SK-N-SH treated with all-trans-retinoic acid at 6 μM for 48 hours (cell line): ENCODE results near the gene BAX.

Experiments used
- ATAC-seq: fragments of 200-7000 bp; cut with Tn5 transposase; 3 replicates; pipeline ENCODE4 v1.9.1; 2020; ENCODE audit warnings: mild to moderate bottlenecking, moderate library complexity
- ARNTL ChIP-seq: fragments of 450-650 bp; formaldehyde crosslinking; IDR thresholded peaks from 2 replicates; pipeline ENCODE4 v1.5.0; 2020; ENCODE audit warnings: low read depth, mild to moderate bottlenecking, moderate library complexity, borderline replicate concordance
- BACH2 ChIP-seq: fragments of 250-450 bp; sonication (Bioruptor Pico); IDR thresholded peaks from 2 replicates; pipeline ENCODE4 v1.9.0; 2021; ENCODE audit warnings: mild to moderate bottlenecking, borderline replicate concordance
- CREB5 ChIP-seq: fragments of 250-450 bp; sonication (Bioruptor Pico); IDR thresholded peaks from 2 replicates; pipeline ENCODE4 v1.5.1; 2020; ENCODE audit warnings: low read depth, mild to moderate bottlenecking, moderate library complexity
- CSDC2 ChIP-seq: fragments of 250-450 bp; sonication (Bioruptor Pico); IDR thresholded peaks from 2 replicates; pipeline ENCODE4 v1.5.0; 2020; ENCODE audit warnings: mild to moderate bottlenecking, moderate library complexity
- CSRNP3 ChIP-seq: fragments of 250-450 bp; sonication (Bioruptor Pico); IDR thresholded peaks from 2 replicates; pipeline ENCODE4 v1.5.1; 2021; ENCODE audit warnings: mild to moderate bottlenecking, moderate library complexity
- ESRRG ChIP-seq: fragments of 250-450 bp; sonication (Bioruptor Pico); IDR thresholded peaks from 2 replicates; pipeline ENCODE4 v1.6.1; 2021; ENCODE audit warnings: mild to moderate bottlenecking
- GLIS3 ChIP-seq: fragments of 250-450 bp; sonication (Bioruptor Pico); IDR thresholded peaks from 2 replicates; pipeline ENCODE4 v1.5.0; 2020; ENCODE audit warnings: mild to moderate bottlenecking, moderate library complexity
- ISL1 ChIP-seq: fragments of 250-450 bp; sonication (Bioruptor Pico); IDR thresholded peaks from 2 replicates; pipeline ENCODE4 v2.1.2; 2022; ENCODE audit warnings: mild to moderate bottlenecking, moderate library complexity
- OSR1 ChIP-seq: fragments of 250-450 bp; sonication (Bioruptor Pico); IDR thresholded peaks from 2 replicates; pipeline ENCODE4 v1.8.0; 2022; ENCODE audit warnings: moderate library complexity, mild to moderate bottlenecking, inconsistent platforms
- PATZ1 ChIP-seq: fragments of 250-450 bp; sonication (Bioruptor Pico); IDR thresholded peaks from 2 replicates; pipeline ENCODE4 v1.8.0; 2020; ENCODE audit warnings: mild to moderate bottlenecking, moderate library complexity, borderline replicate concordance
- PPARA ChIP-seq: fragments of 250-450 bp; sonication (Bioruptor Pico); IDR thresholded peaks from 2 replicates; pipeline ENCODE4 v1.5.0; 2020; ENCODE audit warnings: mild to moderate bottlenecking, borderline replicate concordance
- RARB ChIP-seq: fragments of 250-450 bp; sonication (Bioruptor Pico); IDR thresholded peaks from 2 replicates; pipeline ENCODE4 v1.8.0; 2021; ENCODE audit warnings: mild to moderate bottlenecking, moderate library complexity
- SNAI2 ChIP-seq: fragments of 250-450 bp; sonication (Bioruptor Pico); IDR thresholded peaks from 2 replicates; pipeline ENCODE4 v1.5.0; 2020; ENCODE audit warnings: mild to moderate bottlenecking, moderate library complexity
- TCF4 ChIP-seq: fragments of 250-450 bp; sonication (Bioruptor Pico); IDR thresholded peaks from 2 replicates; pipeline ENCODE4 v1.8.0; 2021; ENCODE audit warnings: mild to moderate bottlenecking, moderate library complexity, borderline replicate concordance
- TOX ChIP-seq: fragments of 250-450 bp; sonication (Bioruptor Pico); IDR thresholded peaks from 2 replicates; pipeline ENCODE4 v1.8.0; 2021; ENCODE audit warnings: mild to moderate bottlenecking, moderate library complexity, borderline replicate concordance
- TSHZ2 ChIP-seq: fragments of 250-450 bp; sonication (Bioruptor Pico); IDR thresholded peaks from 2 replicates; pipeline ENCODE4 v1.5.0; 2020; ENCODE audit warnings: mild to moderate bottlenecking, moderate library complexity
- ZC3H10 ChIP-seq: fragments of 250-450 bp; sonication (Bioruptor Pico); IDR thresholded peaks from 2 replicates; pipeline ENCODE4 v1.5.1; 2021; ENCODE audit warnings: mild to moderate bottlenecking, moderate library complexity
- ZFP3 ChIP-seq: fragments of 250-450 bp; sonication (Bioruptor Pico); IDR thresholded peaks from 2 replicates; pipeline ENCODE4 v1.5.0; 2020; ENCODE audit warnings: mild to moderate bottlenecking, moderate library complexity
- ZFP30 ChIP-seq: fragments of 450-650 bp; formaldehyde crosslinking; IDR thresholded peaks from 2 replicates; pipeline ENCODE4 v1.5.0; 2022; ENCODE audit warnings: mild to moderate bottlenecking, moderate library complexity
- ZNF565 ChIP-seq: fragments of 450-650 bp; formaldehyde crosslinking; conservative IDR thresholded peaks from 2 replicates; pipeline ENCODE4 v1.5.0; 2020; ENCODE audit warnings: low read depth, mild to moderate bottlenecking, moderate library complexity
- ZNF70 ChIP-seq: fragments of 450-650 bp; formaldehyde crosslinking; IDR thresholded peaks from 2 replicates; pipeline ENCODE4 v1.5.0; 2020; ENCODE audit warnings: mild to moderate bottlenecking, moderate library complexity
- ZNF8 ChIP-seq: fragments of 450-650 bp; formaldehyde crosslinking; IDR thresholded peaks from 2 replicates; pipeline ENCODE4 v1.5.0; 2020; ENCODE audit warnings: mild to moderate bottlenecking, moderate library complexity

Gene BAX

GRCh38 chr19:48950830-48951519 is 3.7 kb upstream of the BAX start:
- TF ChIP-seq TCF4 (no peak), TOX (CRISPR knock-in tag) (no peak), PPARA (no peak), CSDC2 (CRISPR knock-in tag) (no peak), ZFP30 (CRISPR knock-in tag) (no peak), ESRRG (no peak), PATZ1 (CRISPR knock-in tag) (no peak), RARB (no peak), ZNF565 (CRISPR knock-in tag) (no peak), TSHZ2 (no peak), ZC3H10 (no peak), CREB5 (CRISPR knock-in tag) (no peak), ZNF70 (CRISPR knock-in tag) (no peak), BACH2 (CRISPR knock-in tag) (no peak)
- no peak for ATAC-seq

- ATAC-seq: no peak
- TF ChIP-seq ARNTL (CRISPR knock-in tag) (no peak), TCF4 (no peak), SNAI2 (no peak), TSHZ2 (no peak), ZFP30 (CRISPR knock-in tag) (no peak), CREB5 (CRISPR knock-in tag) (no peak)
Measured at GRCh38 chr19:48953141-48953540, 1.5 kb upstream of the BAX start.

- ATAC-seq: no peak
- no peak for TF ChIP-seq ZNF8 (CRISPR knock-in tag)
- TF ChIP-seq ISL1 (CRISPR knock-in tag): no peak
- no peak for TF ChIP-seq TOX (CRISPR knock-in tag)
- TF ChIP-seq SNAI2: no peak
- no peak for TF ChIP-seq ZFP3 (CRISPR knock-in tag)
- TF ChIP-seq ZFP30 (CRISPR knock-in tag): no peak
- TF ChIP-seq CSRNP3 (CRISPR knock-in tag): no peak
- TF ChIP-seq ARNTL (CRISPR knock-in tag): no peak
- TF ChIP-seq GLIS3 (CRISPR knock-in tag): no peak
- no peak for TF ChIP-seq OSR1 (CRISPR knock-in tag)
- no peak for TF ChIP-seq ESRRG
- TF ChIP-seq RARB: no peak
- TF ChIP-seq ZNF565 (CRISPR knock-in tag): no peak
Measured at GRCh38 chr19:48953990-48954594, 583 bp upstream of the BAX start.
